IPS-NIHi7 (cell line): ENCODE data around the gene BRDT.

Source experiments
- DNase-seq: peaks from one replicate; pipeline ENCODE4 v3.0.0; 2012; ENCODE audit warnings: mixed read lengths; ENCODE audit errors: extremely low spot score

Gene BRDT

DNA sequence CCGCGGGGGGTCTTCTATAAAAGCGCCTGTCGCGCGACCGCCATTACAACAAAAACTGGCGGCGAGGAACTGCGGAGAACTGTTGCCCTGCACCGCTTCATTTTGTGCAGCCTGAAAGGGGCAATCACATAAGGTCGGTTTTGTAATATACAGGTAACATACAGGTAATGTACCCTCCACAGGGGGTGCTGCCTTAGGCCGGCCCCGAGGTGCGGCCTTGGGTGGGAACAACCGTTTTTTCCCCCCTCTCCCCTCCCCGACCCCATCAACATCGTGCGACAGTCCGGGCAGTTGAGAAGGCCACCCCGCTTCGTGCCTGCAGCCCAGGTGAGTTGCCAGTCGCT is at the start of gene BRDT:
Gene BRDT (plus strand): TSS at position 46 of the 344 bp plus-strand sequence. CDS start 13,354 bp downstream, outside the sequence.
- no peak for DNase-seq

- no peak for DNase-seq
Observed at GRCh38 chr1:91900562-91900961, 48.6 kb upstream of the BRDT start.

DNA sequence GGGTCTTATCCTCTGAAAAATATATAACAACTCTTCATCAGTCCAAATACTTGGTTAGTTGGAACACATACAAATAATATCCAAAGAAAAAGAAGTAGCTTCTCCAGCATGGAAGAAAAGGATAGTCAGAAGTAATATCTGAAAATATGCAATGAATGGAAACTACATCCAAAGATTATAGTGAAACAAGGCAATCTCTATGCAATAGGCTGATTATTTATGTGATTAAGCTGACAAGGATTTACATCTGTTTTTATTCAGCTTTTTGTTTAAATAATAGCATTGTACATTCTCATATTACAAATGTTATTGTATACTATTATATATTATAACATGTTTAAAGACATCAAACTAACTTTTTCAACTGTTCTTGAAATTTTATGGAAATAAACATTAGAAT is 48.0 kb upstream of the BRDT start:
- DNase-seq, result no peak

- DNase-seq, result no peak
Observed at GRCh38 chr1:91912266-91912665, 36.9 kb upstream of the BRDT start.

- no peak for DNase-seq
Observed at GRCh38 chr1:91913018-91913417, 36.2 kb upstream of the BRDT start.

DNA sequence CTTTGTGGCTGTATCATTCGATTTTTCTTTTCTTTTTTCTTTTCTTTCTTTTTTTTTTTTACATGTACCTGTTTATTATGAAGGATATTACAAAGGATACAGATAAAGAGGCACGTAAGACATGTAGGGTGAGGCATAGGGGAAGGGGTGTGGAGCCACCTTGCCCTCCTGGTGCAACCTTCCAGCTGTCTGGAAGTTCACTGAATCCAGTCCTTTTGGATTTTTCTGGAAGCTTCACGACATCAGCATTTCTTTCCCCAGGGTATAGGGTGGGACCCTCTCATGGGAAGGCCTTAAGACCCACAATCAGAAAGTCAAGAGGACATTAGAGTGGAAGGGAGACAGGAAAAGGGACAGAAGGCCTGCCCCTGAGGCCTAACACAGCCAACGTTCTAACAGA is 33.2 kb upstream of the BRDT start:
- no peak for DNase-seq

GRCh38 chr1:91916811-91917460 is 32.3 kb upstream of the BRDT start:
- DNase-seq, result no peak

DNA sequence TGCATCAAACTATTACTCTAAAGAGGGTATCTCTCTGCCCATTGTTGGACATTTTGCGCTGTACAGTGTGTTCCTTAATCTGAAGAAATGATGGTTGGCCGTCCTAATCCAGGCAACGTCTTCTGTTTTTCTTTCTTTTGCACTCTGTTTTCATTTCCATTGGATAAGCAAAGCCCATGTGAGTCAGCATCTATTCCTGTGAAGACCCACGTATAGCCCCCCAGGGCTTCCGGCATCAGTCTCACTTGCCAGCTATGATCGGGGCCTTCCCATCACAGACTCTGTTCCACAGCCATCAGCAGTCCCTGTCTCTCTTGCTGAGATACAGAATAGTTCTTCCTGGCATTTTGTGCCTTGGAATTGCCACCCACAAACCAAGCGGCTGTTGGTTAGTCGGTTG is 29.2 kb upstream of the BRDT start:
- DNase-seq, result no peak

- DNase-seq, result no peak
Observed at GRCh38 chr1:91924146-91924545, 25.1 kb upstream of the BRDT start.

GRCh38 chr1:91925644-91926435 is 23.4 kb upstream of the BRDT start:
- no peak for DNase-seq

DNA sequence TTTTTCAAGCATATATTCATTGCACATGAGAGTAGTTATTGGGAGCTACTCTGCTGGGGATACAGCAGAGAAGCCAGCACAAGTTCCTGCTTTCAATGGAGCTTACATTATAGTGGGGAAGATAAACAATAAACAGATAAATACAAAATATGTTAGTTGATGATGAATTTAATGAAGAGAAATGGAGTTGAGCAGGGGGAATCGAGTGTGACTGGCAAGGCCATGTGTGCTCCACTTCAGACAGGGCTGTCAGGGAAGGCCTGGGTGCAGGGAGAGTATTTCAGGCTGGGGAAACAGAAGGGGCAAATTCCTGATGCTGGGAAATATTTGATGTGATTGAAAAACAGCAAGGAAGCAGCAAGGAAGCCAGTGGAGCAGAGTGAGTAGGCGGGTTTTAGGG is 21.2 kb upstream of the BRDT start:
- DNase-seq, result no peak

DNA sequence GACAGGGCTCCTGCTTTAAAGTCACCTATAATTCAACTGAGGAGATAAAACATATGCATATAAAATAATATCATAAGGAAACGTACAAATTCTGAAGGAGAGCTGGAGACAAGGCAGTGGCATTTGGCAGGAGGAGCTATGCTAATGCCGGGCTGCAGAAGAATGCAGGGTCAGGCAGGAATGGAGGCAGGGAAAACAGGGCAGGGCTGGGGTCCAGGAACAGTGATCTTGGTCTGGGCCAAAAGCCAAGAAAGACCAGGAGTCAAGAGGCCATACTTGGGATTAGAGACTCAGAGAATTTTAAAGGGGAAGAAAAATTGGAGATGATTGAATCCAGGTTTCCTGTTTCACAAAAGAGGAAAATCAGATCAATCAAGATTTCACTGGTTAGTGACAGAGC is 20.0 kb upstream of the BRDT start:
- peak; percentile 68 for DNase-seq

DNA sequence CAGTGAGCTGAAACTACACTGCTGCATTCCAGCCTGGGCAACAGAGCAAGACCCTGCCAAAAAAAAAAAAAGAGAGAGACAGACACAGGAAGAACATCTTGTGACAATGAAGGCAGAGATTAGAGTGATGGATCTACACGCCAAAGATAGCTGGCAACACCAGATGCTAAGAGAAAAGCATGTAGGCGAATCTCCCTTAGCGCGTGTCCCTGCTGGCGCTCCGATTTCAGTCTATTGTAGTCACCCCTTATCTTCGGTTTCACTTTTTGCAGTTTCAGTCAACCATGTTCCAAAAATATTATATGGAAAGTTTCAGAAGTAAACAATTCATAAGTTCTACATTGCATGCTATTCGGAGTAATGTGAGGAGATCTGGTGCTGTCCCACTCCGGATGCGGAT is 11.6 kb upstream of the BRDT start:
- no peak for DNase-seq

DNA sequence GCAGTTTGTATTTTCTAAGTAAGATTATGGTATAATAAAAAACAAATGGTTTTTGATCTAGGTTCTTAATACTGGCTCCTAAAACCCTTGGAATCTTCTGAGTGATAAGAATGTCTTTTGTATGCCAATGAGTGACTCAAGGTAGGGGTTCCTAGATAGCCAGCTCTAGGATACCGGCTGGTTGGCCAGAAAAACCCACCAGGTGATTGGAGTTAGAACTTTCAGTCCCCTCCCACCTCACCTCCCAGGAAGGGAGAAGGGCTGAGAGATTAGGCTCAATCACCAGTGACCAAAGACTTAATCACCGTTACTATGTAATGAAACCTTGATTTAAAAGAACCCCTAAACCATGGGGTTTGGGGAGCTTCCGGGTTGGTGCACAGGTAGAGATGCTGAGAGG is 8.7 kb upstream of the BRDT start:
- DNase-seq, result peak; percentile 46

DNA sequence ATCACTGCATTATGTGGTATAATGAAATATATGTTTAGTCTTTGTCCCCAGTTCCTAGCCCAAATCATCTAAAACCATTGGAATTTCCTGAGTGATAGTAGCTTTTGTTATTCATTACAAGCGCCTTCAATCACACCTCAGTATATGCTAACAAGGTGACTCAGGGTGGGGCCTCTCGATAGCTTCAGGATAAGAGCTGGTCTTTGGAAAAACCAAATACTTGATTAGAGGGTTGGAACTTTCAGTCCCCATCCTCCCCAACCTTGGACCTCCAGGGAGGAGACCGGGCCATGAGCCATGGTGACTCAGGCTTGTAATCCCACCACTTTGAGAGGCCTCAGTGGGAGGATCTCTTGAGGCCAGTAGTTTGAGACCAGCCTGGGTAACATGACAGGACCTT is 5.1 kb upstream of the BRDT start:
- peak; percentile 48 for DNase-seq

- DNase-seq, result no peak
Observed at GRCh38 chr1:91948097-91948496, 1.1 kb upstream of the BRDT start.

DNA sequence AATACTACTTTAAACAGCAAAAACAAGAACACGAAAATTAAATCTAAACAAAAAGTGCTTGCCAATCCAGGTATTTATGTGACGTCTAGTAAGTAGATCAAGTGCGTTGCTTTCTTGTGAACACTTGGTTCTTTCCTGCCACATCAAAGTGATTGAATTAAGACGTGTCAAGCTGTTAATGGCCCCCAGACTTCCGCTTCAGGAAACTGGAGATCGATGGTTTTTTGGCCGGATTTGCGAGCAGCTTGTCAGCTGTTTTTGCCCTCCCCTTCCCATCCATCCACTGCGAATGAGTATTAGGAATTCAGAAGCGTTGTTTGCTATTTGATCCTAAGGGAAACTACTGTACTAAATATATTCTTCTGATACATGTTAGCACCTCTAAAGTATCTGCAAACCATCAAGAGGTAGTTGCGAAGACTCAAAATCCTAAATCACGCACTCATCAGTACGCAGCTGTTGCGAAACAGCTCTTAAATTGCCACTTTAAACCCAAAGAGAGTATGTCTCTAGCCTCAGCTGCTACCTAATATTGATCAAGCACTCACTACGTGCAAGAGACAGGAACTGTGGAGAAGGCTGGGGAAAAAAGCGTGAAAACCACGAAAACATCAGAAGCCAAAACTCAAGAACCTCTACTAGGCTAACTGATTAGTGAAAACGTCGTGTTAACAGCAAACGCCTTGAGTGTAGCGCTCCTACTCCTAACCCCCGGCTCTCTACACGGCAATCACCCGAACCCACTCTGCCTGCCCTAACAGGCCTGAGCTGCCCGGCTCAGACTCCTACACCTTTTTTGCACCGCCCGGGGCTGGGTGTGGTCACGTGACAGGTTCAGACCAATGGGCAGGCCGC is 473 bp upstream of the BRDT start:
- DNase-seq, result peak; percentile 26

- DNase-seq, result no peak
Observed at GRCh38 chr1:91952187-91952586, 3.0 kb downstream of the BRDT start.

GRCh38 chr1:91958926-91959325 is 9.7 kb downstream of the BRDT start:
- no peak for DNase-seq

- no peak for DNase-seq
Observed at GRCh38 chr1:91968334-91968733, 19.1 kb downstream of the BRDT start.

DNA sequence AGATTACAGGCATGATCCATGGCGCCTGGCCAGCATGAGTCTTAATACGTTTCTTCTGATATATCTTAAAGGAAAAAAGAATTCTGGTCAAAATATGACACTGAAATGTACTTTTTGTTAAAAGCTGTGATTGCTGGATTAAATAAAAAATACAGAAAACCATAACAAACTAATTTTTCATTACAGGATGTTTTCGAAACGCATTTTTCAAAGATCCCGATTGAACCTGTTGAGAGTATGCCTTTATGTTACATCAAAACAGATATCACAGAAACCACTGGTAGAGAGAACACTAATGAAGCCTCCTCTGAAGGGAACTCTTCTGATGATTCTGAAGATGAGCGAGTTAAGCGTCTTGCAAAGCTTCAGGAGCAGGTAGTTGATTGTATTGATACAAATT is 30.2 kb downstream of the BRDT start:
- no peak for DNase-seq

- no peak for DNase-seq
Observed at GRCh38 chr1:91980663-91981062, 31.5 kb downstream of the BRDT start.
